GM21529 (cell line): ENCODE data around the gene PRKRIP1.
A peak's percentile ranks its signal among the peaks of the same experiment; 100 is the strongest.
"Not testable (repeated sequence)": the region's sequence is repeated elsewhere in the genome, so short reads cannot be mapped to it uniquely, and the experiment has no call there.

Source experiments
- ATAC-seq: cut with Tn5 transposase; IDR thresholded peaks from one replicate; pipeline ENCODE4 v1.9.1; 2021; ENCODE audit not compliant: unreplicated experiment

Gene PRKRIP1

GRCh38 chr7:102429141-102429899 is 33.2 kb downstream of the PRKRIP1 start:
- ATAC-seq, result no peak

- ATAC-seq, result peak; percentile 33
Measured at GRCh38 chr7:102431617-102432298, 35.6 kb downstream of the PRKRIP1 start.

- ATAC-seq, result peak; percentile 25
Measured at GRCh38 chr7:102432442-102433218, 36.5 kb downstream of the PRKRIP1 start.

GRCh38 chr7:102433219-102434038 is 37.3 kb downstream of the PRKRIP1 start, which contains the start of gene ORAI2:
Gene ORAI2, plus strand, starts transcription at chr7:102433575. Its CDS starts 5,382 bp downstream, at chr7:102438957.
- ATAC-seq, result peak; percentile 54

GRCh38 chr7:102434039-102434486 is 37.9 kb downstream of the PRKRIP1 start:
- peak; percentile 9 for ATAC-seq

GRCh38 chr7:102436118-102436517 is 40.0 kb downstream of the PRKRIP1 start:
- ATAC-seq, result no peak

GRCh38 chr7:102439963-102440795 is 44.0 kb downstream of the PRKRIP1 start:
- ATAC-seq, result no peak

- ATAC-seq, result peak; percentile 38
Measured at GRCh38 chr7:102444961-102445673, 49.0 kb downstream of the PRKRIP1 start.

GRCh38 chr7:102445674-102446071 is 49.5 kb downstream of the PRKRIP1 start:
- no peak for ATAC-seq

- ATAC-seq, result no peak
Measured at GRCh38 chr7:102446387-102447156, 50.4 kb downstream of the PRKRIP1 start.

- ATAC-seq, result no peak
Measured at GRCh38 chr7:102447311-102447710, 51.1 kb downstream of the PRKRIP1 start.

GRCh38 chr7:102449136-102449535 is 53.0 kb downstream of the PRKRIP1 start:
- no peak for ATAC-seq

- ATAC-seq, result no peak
Measured at GRCh38 chr7:102450242-102450641, 54.1 kb downstream of the PRKRIP1 start.

- no peak for ATAC-seq
Measured at GRCh38 chr7:102451371-102452054, 55.4 kb downstream of the PRKRIP1 start.

- no peak for ATAC-seq
Measured at GRCh38 chr7:102452451-102452850, 56.3 kb downstream of the PRKRIP1 start.

- no peak for ATAC-seq
Measured at GRCh38 chr7:102453319-102453718, 57.2 kb downstream of the PRKRIP1 start.

- ATAC-seq, result no peak
Measured at GRCh38 chr7:102454468-102454867, 58.3 kb downstream of the PRKRIP1 start.

- ATAC-seq, result not testable (repeated sequence)
Measured at GRCh38 chr7:102454932-102455331, 58.8 kb downstream of the PRKRIP1 start.
